Lower leg skin (tissue), 3 donors: Measurements from ENCODE around the gene IL23R.

ENCODE experiments used
- CTCF ChIP-seq, 3 donors: fragments of 450-650 bp; IDR thresholded peaks; one replicate each; pipeline ENCODE4 v1.5.1; 2016; ENCODE audit warnings: antibody characterized with exemption in 3 of 3, mild to moderate bottlenecking in 3 of 3, moderate library complexity in 2 of 3
- POLR2A ChIP-seq, 2 donors: fragments of 450-650 bp; IDR thresholded peaks; one replicate each; pipeline ENCODE4 v1.6.1; 2016 to 2017; ENCODE audit warnings: antibody characterized with exemption in 2 of 2, mild to moderate bottlenecking in 1 of 2, moderate library complexity in 1 of 2

DNA sequence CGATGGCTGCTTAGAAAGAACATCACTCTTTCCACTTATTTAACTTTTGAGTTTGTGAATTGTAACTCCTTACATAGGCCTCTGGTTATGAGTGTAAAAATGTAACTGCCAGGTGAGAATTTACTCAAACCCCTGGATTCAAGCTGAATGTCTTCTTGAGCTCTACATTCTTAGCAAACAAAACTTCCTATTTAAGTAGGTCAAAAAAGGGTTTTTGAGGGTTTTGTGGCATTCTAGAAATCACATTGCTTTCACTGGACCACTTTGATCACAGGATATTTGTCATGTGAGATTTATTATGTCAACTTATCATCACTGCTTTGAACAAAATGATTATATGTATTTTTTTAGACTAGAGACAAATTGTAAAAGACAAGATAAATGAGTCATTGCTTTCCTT lies 5.7 kb downstream of the IL23R start:
- TF ChIP-seq CTCF (IDR thresholded peaks at IDR 0.05), result no peak
- TF ChIP-seq POLR2A (IDR thresholded peaks at IDR 0.05), result no peak
